ENCODE measurements around the gene SPAAR. TPM values are rescaled to one million over a fixed set of nuclear protein-coding genes. Genes with fewer than 3 reads are reported as not detected.
"Not testable (repeated sequence)": the region's sequence is repeated elsewhere in the genome, so short reads cannot be mapped to it uniquely, and the experiment has no call there.

SPAAR gene
- total and polyA plus RNA-seq, 2 experiments from 2014 or later = 0.09 to 0.15 TPM

GRCh38 chr9:35930521-35930920, 21.2 kb downstream of the SPAAR start:
- H3K4me3 ChIP-seq = no peak overlapping the region
- H3K27me3 ChIP-seq = peaks cover 18% of the 10 kb centered on the region
- H3K27ac ChIP-seq = no peak overlapping the region
- DNase-seq (ENCODE audit: low read depth in 1 of 2, low spot score in 1 of 2) = no peak
- no peaks in the 10 kb centered on the region for H3K9me3 ChIP-seq (ENCODE audit: low read depth)
- no peaks in the 10 kb centered on the region for H3K36me3 ChIP-seq
- no peak for TF ChIP-seq CTCF (IDR thresholded peaks at IDR 0.05; ENCODE audit: low read depth, low read length)
- H3K4me1 ChIP-seq (ENCODE audit: low read depth) = no peaks in the 10 kb centered on the region

GRCh38 chr9:35930989-35931388, 21.7 kb downstream of the SPAAR start:
- peaks cover 18% of the 10 kb centered on the region for H3K27me3 ChIP-seq
- no peaks in the 10 kb centered on the region for H3K4me1 ChIP-seq (ENCODE audit: low read depth)
- TF ChIP-seq CTCF (IDR thresholded peaks at IDR 0.05; ENCODE audit: low read depth, low read length) = no peak
- no peaks in the 10 kb centered on the region for H3K36me3 ChIP-seq
- H3K4me3 ChIP-seq = no peak overlapping the region
- no peak overlapping the region for H3K27ac ChIP-seq
- no peak for DNase-seq (ENCODE audit: low read depth in 1 of 2, low spot score in 1 of 2)
- no peaks in the 10 kb centered on the region for H3K9me3 ChIP-seq (ENCODE audit: low read depth)

- Histone ChIP-seq H3K27me3 (peaks cover 18% of the 10 kb centered on the region), H3K4me1 (ENCODE audit: low read depth) (no peaks in the 10 kb centered on the region), H3K27ac (no peak overlapping the region), H3K36me3 (no peaks in the 10 kb centered on the region), H3K4me3 (no peak overlapping the region), H3K9me3 (ENCODE audit: low read depth) (no peaks in the 10 kb centered on the region)
- DNase-seq (ENCODE audit: low read depth in 1 of 2, low spot score in 1 of 2) = no peak
- no peak for TF ChIP-seq CTCF (IDR thresholded peaks at IDR 0.05; ENCODE audit: low read depth, low read length)
These were observed 23.4 kb downstream of the SPAAR start for GRCh38 chr9:35932735-35933134.

GRCh38 chr9:35933550-35934067, 24.3 kb downstream of the SPAAR start:
- no peak overlapping the region for H3K27ac ChIP-seq
- no peaks in the 10 kb centered on the region for H3K36me3 ChIP-seq
- no peak for DNase-seq (ENCODE audit: low read depth in 1 of 2, low spot score in 1 of 2)
- no peaks in the 10 kb centered on the region for H3K4me1 ChIP-seq (ENCODE audit: low read depth)
- H3K9me3 ChIP-seq (ENCODE audit: low read depth) = no peaks in the 10 kb centered on the region
- no peak overlapping the region for H3K4me3 ChIP-seq
- peaks cover 18% of the 10 kb centered on the region for H3K27me3 ChIP-seq
- no peak for TF ChIP-seq CTCF (IDR thresholded peaks at IDR 0.05; ENCODE audit: low read depth, low read length)

GRCh38 chr9:35934069-35934468, 24.8 kb downstream of the SPAAR start:
- H3K9me3 ChIP-seq (ENCODE audit: low read depth); DNase-seq (ENCODE audit: low read depth in 1 of 2, low spot score in 1 of 2); H3K4me1 ChIP-seq (ENCODE audit: low read depth); H3K27ac ChIP-seq; H3K36me3 ChIP-seq; H3K4me3 ChIP-seq: not testable (repeated sequence)
- H3K27me3 ChIP-seq = peaks cover 18% of the 10 kb centered on the region

GRCh38 chr9:35935261-35935660, 26.0 kb downstream of the SPAAR start:
- H3K4me1 ChIP-seq (ENCODE audit: low read depth) = no peaks in the 10 kb centered on the region
- no peak for TF ChIP-seq CTCF (IDR thresholded peaks at IDR 0.05; ENCODE audit: low read depth, low read length)
- no peak overlapping the region for H3K27ac ChIP-seq

More at GRCh38 chr9:35935261-35935660, 26.0 kb downstream of the SPAAR start:
- Histone ChIP-seq H3K27me3 (peaks cover 14% of the 10 kb centered on the region), H3K9me3 (ENCODE audit: low read depth) (no peaks in the 10 kb centered on the region), H3K36me3 (no peaks in the 10 kb centered on the region), H3K4me3 (no peak overlapping the region)
- DNase-seq (ENCODE audit: low read depth in 1 of 2, low spot score in 1 of 2) = no peak
